NCI-H446 treated with DMSO at 0.1 percent for 48 hours (cell line): ENCODE data around the gene SLC41A2.
A peak's percentile ranks its signal among the peaks of the same experiment; 100 is the strongest.
"Not testable (repeated sequence)": the region's sequence is repeated elsewhere in the genome, so short reads cannot be mapped to it uniquely, and the experiment has no call there.

Experiments
- DNase-seq: peaks from one replicate; lab custom pipeline; 2025; lab: John Stamatoyannopoulos, UW

Gene SLC41A2, protein sequence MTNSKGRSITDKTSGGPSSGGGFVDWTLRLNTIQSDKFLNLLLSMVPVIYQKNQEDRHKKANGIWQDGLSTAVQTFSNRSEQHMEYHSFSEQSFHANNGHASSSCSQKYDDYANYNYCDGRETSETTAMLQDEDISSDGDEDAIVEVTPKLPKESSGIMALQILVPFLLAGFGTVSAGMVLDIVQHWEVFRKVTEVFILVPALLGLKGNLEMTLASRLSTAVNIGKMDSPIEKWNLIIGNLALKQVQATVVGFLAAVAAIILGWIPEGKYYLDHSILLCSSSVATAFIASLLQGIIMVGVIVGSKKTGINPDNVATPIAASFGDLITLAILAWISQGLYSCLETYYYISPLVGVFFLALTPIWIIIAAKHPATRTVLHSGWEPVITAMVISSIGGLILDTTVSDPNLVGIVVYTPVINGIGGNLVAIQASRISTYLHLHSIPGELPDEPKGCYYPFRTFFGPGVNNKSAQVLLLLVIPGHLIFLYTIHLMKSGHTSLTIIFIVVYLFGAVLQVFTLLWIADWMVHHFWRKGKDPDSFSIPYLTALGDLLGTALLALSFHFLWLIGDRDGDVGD

GRCh38 chr12:104958001-104958804, at the start of gene SLC41A2:
Gene SLC41A2 (minus strand): TSS chr12:104958290. CDS start chr12:104928527, 29,763 bp downstream.
- peak; percentile 60 for DNase-seq

DNA sequence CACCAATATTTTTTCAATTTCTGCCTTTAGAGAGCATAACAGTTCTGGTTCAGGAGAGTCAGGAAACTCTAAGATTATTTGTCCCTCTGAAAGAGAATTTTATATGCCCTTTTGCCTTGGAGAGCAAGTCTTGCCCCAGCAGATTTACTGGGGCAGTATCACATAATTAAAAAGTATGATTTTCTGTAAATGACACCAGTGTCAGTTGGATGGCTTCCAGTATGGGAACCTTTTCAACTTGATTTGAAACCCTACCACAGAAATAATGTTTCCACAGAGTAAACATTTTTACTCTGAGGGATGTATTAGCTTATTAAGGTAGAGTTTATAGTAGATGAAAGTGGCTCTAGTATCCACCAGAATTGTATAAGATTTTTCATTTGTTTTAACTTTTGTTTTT, 43.4 kb upstream of the SLC41A2 start:
- no peak for DNase-seq

DNA sequence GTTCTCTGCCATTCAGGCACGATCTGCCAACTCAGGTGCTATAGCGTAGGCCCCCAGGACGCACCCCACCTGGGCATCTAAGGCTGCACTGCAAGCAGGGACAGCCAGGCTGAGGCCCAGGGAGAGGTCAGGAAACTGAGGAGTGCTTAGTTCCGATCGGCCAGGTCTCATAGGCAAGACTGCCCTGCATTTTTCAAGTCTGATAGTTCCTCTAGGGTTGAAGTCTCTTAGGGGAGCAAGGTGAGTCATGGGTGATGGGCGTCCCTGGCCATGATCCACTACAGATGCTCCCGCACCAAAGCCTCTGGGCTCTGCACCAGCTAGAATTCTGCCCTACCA, 41.2 kb upstream of the SLC41A2 start:
- DNase-seq: no peak

GRCh38 chr12:104998423-104999346, 40.6 kb upstream of the SLC41A2 start:
- no peak for DNase-seq

- DNase-seq: no peak
Observed at GRCh38 chr12:104997541-104997940, 39.5 kb upstream of the SLC41A2 start.

GRCh38 chr12:104994336-104994735, 36.2 kb upstream of the SLC41A2 start:
- no peak for DNase-seq

- DNase-seq: no peak
Observed at GRCh38 chr12:104991565-104992128, 33.6 kb upstream of the SLC41A2 start.

DNA sequence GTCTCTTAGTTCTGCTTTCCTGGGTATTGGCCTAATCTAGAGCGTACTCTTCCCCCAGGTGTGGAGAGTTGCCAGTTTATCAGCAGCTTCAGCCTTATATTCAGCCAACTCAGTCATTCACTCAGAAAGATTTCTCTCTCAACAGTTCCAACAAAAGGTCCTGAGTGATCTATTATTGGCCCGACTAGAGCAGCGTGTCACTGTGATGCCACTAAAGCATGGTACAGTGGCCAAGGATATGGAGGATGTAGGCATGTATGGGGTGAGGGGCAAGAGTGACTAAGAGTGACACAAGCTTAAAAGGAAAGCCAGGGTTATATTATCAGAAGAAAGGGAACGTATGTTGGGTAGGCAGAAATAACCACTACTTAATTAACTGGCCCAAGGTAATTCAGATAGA, 32.9 kb upstream of the SLC41A2 start:
- DNase-seq: no peak

GRCh38 chr12:104986022-104986941, 28.2 kb upstream of the SLC41A2 start, which contains the start of gene NOPCHAP1:
Gene NOPCHAP1 (plus strand): TSS chr12:104986316. CDS start chr12:104986353, 37 bp downstream.
- DNase-seq: peak; percentile 76

- DNase-seq: no peak
Observed at GRCh38 chr12:104985206-104985605, 27.1 kb upstream of the SLC41A2 start.

- not testable (repeated sequence) for DNase-seq
Observed at GRCh38 chr12:104977688-104978087, 19.6 kb upstream of the SLC41A2 start.

DNA sequence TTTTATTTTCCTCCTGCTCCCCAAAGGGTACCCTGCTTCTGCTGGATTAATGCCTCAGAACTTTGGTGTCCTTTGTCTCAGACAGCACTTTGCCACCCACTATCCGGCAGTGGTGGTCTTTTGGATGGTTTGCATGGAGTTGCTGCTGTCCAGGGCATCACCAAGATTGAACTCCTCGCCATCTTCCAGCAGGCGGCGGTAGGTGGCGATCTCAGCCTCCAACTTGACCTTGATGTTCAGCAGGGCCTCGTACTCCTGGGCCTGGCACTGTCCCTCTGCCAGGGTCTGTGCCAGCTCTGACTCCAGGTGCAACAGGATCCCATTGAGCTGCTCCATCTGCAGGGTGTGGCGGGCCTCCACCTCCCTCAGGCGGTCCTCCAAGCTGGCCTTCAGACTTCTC, 18.6 kb upstream of the SLC41A2 start:
- DNase-seq: no peak

GRCh38 chr12:104975587-104976343, 17.7 kb upstream of the SLC41A2 start:
- no peak for DNase-seq

DNA sequence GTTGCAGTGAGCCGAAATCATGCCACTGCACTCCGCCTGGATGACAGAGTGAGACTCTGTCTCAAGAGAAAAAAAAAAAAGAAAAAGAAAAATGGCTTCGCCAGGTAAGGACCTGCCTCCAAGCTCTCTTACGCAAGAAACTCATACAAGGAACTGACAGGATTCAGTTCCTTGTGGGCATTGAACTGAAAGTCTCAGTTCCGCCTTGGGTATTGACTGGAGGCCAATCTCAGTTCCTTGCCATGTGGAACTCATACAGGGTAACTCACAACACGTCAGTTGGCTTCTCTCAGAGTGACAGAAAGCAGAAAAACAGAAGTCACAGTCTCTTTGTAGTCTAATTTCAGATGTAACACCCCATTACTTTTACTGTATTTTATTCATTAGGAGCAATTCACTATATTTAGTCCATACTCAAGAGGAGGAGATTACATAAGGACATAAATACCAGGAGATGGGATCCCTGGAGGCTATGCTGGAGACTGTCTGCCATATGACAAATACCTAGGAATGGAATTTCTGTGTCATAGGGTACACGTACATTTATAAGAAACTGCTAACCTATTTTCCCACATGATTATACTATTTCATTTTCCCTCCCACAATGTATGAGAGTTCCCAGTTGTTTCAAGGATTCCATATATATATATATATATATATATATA, 16.7 kb upstream of the SLC41A2 start:
- no peak for DNase-seq

DNA sequence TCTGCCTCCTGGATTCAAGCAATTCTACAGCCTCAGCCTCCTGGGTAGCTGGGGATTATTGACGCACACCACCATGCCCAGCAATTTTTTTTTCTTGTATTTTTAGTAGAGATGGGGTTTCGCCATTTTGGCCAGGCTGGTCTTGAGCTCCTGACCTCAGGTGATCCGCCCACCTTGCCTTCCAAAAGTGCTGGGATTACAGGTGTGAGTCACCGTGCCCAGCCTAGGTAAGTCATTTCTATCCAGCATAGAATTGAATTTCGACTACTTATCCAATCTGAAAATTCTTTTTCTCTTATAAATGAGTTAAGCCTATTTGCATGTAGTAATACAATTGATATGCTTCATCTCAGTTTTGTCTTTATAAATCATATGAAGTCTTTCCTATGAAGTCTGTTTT, 15.2 kb upstream of the SLC41A2 start:
- DNase-seq: no peak

GRCh38 chr12:104971306-104971705, 13.2 kb upstream of the SLC41A2 start:
- DNase-seq: no peak

- DNase-seq: no peak
Observed at GRCh38 chr12:104969343-104969742, 11.3 kb upstream of the SLC41A2 start.

- no peak for DNase-seq
Observed at GRCh38 chr12:104966677-104967076, 8.6 kb upstream of the SLC41A2 start.

DNA sequence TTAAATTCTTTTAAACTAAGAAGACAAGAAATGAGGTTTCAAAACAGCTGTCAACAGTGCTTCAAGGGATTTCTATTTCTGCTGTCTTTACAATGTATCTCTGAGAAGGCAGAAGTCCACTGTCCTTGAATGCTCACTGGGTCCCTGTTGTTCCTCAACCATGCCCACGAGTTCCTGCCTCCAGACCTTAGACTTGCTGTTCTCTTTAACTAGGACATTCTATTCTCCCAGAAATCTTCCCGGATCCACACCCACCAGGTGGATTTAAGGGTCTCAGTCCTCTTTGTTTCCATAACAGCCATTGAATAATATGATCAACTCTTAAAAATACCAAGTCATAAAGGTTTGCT, 6.7 kb upstream of the SLC41A2 start:
- DNase-seq: no peak
